GM06990 (cell line): ENCODE results near the gene PRXL2B.

Experiments
- DNase-seq: peaks from one replicate; pipeline ENCODE4 v3.0.0-alpha.2; 2011; ENCODE audit not compliant: insufficient read length; ENCODE audit errors: extremely low read depth
- H3K27me3 ChIP-seq: replicated peaks from 2 replicates; pipeline ENCODE4 v1.6.0; 2011; ENCODE audit warnings: low read length; ENCODE audit not compliant: control insufficient read depth, insufficient read depth
- H3K36me3 ChIP-seq: 2 replicates; pipeline ENCODE4 v1.5.1; 2011; ENCODE audit warnings: low read length; ENCODE audit not compliant: control insufficient read depth, insufficient read depth
- H3K4me3 ChIP-seq: replicated peaks from 2 replicates; pipeline ENCODE4 v1.5.1; 2011; ENCODE audit warnings: low read depth, mild to moderate bottlenecking, control low read depth, low read length
- TF ChIP-seq, protein P1 (sequence below): IDR thresholded peaks from 2 replicates; pipeline ENCODE4 v1.5.1; 2011; ENCODE audit warnings: low read length, control low read depth, mild to moderate bottlenecking, inconsistent platforms; ENCODE audit not compliant: insufficient read depth, poor library complexity, severe bottlenecking

The PRXL2B gene

GRCh38 chr1:2609319-2610035 lies 22.9 kb downstream of the PRXL2B start:
- TF ChIP-seq, protein P1, sequence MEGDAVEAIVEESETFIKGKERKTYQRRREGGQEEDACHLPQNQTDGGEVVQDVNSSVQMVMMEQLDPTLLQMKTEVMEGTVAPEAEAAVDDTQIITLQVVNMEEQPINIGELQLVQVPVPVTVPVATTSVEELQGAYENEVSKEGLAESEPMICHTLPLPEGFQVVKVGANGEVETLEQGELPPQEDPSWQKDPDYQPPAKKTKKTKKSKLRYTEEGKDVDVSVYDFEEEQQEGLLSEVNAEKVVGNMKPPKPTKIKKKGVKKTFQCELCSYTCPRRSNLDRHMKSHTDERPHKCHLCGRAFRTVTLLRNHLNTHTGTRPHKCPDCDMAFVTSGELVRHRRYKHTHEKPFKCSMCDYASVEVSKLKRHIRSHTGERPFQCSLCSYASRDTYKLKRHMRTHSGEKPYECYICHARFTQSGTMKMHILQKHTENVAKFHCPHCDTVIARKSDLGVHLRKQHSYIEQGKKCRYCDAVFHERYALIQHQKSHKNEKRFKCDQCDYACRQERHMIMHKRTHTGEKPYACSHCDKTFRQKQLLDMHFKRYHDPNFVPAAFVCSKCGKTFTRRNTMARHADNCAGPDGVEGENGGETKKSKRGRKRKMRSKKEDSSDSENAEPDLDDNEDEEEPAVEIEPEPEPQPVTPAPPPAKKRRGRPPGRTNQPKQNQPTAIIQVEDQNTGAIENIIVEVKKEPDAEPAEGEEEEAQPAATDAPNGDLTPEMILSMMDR: no peak
- no peak for DNase-seq
- no peaks in the 10 kb centered on the region; the same call in 1 of the 2 replicates for H3K27me3 ChIP-seq

GRCh38 chr1:2610036-2610959 lies 23.7 kb downstream of the PRXL2B start:
- TF ChIP-seq, protein P1: no peak
- Histone ChIP-seq H3K4me3 (no peak overlapping the region), H3K36me3 (no peaks in the 10 kb centered on the region)

More at GRCh38 chr1:2609319-2610035, 22.9 kb downstream of the PRXL2B start:
- Histone ChIP-seq H3K36me3 (no peaks in the 10 kb centered on the region), H3K4me3 (no peak overlapping the region)

DNA sequence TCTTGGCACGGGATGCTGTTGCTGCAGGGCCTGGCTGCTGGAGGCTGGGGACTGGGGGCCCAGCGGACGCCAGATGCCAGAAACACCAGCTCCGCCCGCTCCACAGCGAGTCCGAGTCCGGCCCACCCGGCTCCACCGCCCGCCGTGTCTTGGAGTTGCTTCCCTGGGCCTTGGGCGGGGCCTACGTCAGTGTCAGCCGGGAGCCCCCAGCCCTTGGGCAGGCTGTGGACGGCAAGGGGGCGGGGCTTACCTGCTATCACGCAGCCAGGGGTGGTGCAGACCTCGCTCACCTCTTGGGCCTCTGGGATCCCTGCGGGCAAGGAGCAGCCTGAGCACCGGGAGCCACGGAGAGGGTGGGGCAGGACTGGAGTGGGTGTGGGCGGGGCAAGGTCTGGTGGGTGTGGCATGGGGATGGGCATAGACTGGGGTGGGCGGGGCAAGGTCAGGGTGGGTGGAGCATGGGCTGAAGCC lies 24.5 kb downstream of the PRXL2B start:
- H3K36me3 ChIP-seq: no peaks in the 10 kb centered on the region
- DNase-seq: peak; percentile 13

More at GRCh38 chr1:2610036-2610959, 23.7 kb downstream of the PRXL2B start:
- H3K27me3 ChIP-seq: no peaks in the 10 kb centered on the region; the same call in 1 of the 2 replicates
- DNase-seq: no peak

GRCh38 chr1:2611621-2612437 lies 25.3 kb downstream of the PRXL2B start:
- no peak overlapping the region for H3K4me3 ChIP-seq
- no peak for DNase-seq
- TF ChIP-seq, protein P1: no peak
- H3K27me3 ChIP-seq: no peaks in the 10 kb centered on the region; the same call in 1 of the 2 replicates
- H3K36me3 ChIP-seq: no peaks in the 10 kb centered on the region

More for the DNA sequence above, 24.5 kb downstream of the PRXL2B start:
- Histone ChIP-seq H3K27me3 (no peaks in the 10 kb centered on the region; the same call in 1 of the 2 replicates), H3K4me3 (no peak overlapping the region)
- TF ChIP-seq, protein P1: no peak
